Amniotic epithelial cell (primary cell): ENCODE data around the gene NAV2.

Experiments
- DNase-seq: peaks from one replicate; pipeline ENCODE4 v3.0.0-alpha.2; 2010; ENCODE audit warnings: low read depth

Gene NAV2

DNA sequence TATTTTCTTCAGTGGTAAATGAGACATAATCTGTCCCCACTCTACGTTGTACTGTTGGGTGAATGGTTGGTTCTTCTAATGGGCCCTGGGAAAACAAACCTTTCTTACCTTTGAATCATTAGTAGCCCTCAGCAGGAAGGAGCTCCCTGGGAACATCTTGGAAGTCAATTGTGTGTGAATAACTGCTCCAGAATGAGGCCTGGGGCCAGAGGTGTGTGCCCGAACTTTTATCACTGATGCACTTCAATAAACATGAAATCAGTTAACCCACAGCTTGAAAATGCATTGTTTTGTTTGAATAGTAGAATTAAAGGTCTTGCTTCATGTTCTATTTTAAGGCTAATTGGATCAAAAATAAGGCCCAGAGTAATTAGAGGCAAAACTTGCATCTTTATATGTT, 67.1 kb downstream of the NAV2 start:
- no peak for DNase-seq

DNA sequence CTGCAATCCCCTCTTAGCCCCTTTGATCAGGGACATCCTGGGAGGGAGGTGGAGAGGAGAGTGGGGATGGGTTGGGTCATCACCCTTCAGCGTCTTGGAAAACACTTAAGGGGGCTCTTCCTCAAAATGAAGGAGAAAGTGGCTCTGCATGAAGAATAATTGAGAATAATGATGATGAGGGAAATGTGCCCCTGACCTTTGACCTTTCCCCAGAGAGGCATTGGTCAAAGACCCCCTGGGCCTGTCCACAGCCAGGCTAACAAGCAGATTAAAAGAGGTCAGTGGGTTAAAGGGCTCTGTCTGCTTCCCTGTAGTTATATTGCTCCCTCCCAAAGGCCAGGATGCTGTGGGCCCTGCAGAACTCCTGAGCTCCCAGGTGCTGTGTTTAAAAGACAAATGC, 68.7 kb downstream of the NAV2 start:
- DNase-seq: no peak

DNA sequence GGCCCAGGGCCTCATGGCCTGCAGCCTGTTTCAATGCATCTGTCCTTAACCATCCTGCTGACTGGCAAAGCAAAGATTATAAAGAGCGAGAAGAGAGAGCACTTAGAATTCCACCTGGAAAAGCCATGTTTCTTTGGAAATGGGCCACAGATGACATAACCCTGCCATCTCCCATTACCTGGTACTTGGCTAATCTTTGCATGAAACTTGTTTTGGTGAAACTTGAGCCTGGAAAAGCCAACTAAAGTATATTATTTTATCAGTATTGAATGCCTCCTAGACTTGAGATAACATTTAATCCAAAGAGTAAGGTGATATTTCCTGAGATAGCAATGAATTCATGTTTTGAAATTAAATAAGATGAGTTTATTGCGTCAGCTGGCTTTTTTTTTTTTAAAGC, 72.6 kb downstream of the NAV2 start:
- DNase-seq: no peak

DNA sequence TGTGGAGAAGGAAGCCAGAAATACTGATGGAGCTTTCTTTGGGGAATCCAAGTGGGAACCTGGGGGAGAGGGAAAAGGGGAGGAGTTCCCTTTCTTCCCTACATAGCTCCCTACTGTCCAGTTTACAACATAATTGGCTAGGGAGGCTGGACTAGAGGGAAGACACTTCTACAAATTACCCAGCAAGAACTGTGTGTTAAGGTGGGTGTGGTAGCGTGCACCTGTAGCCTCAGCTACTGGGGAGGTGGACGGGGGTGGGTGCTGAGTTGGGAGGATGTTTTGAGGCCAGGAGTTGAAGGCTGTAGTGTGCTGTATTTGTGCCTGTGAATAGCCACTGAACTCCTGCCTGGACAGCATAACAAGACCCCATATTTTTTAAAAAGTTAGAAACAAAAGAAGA, 74.0 kb downstream of the NAV2 start:
- DNase-seq: no peak

DNA sequence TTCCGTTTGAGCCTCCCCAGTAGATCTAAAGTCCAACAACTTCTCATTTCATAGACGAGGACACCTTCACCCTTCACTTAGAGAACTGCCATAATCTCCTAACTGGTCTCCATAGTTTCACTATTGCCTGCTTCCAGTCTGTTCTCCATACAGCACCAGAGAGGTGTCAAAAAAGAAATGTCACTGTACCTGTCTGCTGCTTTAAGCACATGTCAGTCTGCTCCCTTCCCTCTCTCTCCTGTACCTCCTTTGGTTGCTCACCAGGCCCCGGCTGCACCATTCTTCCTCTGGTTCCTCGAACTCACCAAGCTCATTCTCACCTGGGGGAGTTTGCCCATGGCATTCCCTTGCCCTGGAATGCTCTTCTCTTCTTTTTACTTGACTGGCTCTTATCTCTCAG, 75.8 kb downstream of the NAV2 start:
- DNase-seq: no peak

DNA sequence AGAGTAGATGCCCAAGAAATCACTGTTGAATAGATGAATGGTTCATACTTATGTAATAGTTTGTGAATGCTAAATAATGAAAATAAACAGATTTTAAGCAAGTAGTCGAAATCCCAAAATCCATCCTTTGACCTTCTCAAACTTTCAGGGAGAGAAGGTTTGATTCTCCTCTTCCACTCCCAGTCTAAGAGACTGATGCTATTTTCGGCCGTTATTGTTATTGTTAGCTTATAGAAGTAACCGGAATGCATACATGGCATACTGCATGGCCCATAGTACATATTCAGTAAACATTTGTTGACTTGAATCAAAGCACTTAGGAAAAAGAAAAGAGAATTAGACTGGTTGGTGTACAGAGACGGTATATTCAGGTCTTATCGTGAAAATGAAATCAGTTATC, 76.6 kb downstream of the NAV2 start:
- no peak for DNase-seq

DNA sequence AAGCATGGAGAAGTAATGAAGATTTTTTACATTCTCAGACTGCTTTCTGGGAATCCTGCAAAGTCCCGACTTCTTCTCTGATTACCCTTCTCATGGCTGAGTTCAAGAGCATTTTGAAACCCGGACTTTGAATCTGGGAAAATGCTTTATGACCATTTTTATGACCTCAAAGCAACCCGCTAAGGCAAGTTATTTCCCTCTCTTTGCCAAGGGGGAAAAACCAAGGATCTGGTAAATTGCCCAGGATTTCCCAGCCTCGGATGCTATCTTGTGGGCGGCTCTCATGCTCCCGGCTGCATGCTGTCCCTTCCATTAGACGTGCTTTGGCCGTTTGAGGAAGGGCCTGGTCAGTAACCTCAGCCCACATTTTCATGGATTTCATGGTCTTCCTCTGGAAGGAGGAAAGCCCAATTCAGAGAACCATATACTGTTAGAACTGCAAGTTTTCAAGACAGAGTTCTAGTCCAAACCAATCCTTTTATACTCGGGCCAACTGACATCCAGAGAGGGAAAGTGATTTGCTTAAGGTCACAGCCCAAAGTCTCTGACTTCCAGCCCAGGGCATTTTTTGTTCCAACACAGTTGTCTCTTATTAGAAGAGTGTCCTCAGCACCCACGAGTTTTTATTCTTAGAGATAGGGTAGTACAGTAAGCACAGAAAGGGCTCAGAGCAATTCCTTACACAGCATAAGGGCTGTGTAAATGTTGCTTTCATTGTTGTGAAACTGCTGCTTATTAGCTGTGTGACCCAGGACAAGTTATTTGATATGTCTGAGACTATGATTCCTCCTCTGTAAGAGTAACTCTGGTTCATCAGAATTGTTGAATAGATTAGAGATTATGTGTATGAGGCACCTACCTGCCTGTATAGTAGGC, 77.4 kb downstream of the NAV2 start:
- peak; percentile 87 for DNase-seq

DNA sequence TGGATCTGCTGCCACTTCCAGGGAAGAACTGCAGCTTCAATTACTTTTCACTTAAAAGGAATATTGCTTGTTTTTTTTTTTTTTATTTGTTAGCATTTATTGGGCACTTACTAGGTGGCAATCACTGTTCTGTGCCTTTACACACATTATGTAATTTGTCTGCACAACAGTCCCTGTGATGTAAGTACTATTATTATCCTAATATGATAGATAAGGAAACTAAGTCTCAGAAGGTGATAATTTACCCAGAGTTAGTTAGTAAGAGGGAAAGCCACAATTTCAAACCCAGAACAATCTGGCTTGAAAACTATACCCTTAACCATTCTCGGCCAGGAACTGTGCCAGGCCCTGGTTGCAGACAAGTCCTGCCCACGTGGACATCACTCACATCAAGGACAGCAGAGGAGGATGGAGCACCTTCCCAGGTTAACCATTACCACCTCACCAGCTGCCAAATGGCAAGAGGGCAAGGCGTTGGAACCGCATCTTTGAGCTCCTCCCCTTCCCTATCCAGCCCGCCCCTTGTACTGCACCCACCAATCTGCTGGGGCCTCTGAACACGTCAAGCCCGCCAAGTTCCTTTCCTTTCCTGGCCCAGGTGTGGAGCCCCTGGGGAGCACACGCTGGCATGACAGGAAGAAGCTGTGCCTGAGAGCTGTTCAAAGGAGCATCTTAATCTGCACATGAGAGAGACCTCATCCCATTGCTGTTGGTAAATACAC, 78.4 kb downstream of the NAV2 start:
- no peak for DNase-seq

DNA sequence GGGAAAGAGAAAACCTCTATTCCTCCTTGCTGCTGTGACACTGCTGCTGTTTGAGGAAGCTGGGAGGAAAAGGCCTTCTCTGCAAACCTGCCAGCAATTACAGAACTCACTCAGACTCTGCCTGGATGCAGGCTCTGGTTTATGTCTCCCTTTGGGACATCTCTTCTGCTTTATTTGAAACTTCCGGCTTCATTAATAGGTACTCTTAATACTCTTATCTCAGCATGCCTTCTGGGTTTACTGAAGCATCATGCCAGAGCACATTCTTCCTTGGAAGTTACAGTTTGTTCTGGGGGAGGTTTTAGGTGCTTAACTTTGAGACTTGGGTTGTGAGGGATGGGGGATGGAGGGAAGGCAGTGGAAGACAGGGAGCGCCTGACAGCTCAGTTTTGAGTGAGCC, 79.9 kb downstream of the NAV2 start:
- DNase-seq: peak; percentile 97

DNA sequence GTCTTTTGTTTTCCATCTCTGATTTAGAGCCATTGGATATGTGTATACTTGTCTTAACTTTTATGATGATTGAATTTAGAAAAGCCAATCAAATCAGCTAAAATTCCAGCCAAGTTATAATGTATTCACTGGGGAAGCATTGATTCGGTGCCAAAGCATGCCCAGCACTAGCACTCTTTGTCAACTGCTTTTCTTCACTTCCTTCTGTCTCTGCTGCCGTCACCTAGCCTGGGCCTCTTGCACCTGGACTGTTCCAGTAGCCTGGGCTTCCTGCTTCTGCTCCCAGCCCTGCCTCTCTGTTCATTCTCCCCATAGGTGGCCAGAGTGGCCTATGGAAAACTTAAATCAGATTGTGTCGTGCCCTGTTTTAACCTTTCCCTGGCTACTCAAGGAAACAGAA, 80.7 kb downstream of the NAV2 start:
- no peak for DNase-seq

DNA sequence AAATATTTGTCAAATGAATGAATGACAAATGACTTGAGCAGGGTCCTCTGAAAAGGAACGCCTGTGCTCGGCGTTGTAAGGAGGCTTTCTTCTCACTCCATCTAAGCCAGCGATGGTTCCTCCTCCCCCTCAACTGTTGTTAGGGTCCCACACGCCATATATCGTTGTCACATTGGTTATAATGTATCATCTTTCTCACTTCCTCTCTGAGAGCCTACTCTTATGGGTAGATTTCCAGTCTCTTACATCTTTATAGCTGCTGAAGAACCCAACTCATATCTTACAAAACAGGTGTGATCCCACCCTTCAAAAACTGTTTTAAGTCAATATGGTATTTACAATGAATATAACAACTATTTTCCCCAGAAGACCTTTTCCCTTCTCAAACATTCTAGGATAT, 81.5 kb downstream of the NAV2 start:
- no peak for DNase-seq

DNA sequence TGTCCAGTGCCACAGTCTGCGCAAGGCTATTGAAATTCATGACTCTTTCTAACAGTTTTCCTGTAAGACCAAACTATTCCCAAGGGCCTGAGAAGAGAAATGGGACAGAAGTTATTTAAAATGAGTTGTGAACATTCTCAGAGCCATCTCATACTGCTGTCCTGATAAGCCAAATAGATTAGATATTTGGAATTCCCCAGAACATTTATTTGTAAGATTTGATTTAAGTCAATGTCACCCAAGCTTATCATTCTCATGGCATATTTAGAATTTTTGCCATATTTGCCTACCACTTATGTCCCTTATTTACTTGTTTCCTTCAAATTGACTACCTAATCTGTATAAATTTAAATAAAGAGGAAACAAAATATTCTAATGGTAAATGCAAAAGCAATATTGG, 82.4 kb downstream of the NAV2 start:
- peak; percentile 35 for DNase-seq

DNA sequence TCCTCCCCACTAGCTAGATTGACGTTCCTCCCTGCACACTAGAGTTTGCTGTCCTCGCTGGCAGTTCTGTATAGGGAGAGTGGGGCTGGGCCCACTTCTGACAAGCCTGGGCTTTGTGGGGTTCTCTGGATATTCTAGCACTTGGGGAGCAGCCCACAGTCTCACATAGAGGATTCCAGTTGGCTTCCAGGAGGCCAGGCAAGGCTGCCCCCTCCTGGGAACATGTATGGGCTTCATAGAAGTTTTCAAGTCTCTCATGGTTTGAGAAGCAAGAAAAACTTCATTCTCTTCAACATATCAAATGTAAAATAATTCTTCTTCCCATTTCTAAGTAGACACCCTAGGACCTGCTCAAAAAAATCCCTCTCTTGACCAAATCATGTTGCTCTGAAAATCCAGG, 87.5 kb downstream of the NAV2 start:
- DNase-seq: peak; percentile 26

DNA sequence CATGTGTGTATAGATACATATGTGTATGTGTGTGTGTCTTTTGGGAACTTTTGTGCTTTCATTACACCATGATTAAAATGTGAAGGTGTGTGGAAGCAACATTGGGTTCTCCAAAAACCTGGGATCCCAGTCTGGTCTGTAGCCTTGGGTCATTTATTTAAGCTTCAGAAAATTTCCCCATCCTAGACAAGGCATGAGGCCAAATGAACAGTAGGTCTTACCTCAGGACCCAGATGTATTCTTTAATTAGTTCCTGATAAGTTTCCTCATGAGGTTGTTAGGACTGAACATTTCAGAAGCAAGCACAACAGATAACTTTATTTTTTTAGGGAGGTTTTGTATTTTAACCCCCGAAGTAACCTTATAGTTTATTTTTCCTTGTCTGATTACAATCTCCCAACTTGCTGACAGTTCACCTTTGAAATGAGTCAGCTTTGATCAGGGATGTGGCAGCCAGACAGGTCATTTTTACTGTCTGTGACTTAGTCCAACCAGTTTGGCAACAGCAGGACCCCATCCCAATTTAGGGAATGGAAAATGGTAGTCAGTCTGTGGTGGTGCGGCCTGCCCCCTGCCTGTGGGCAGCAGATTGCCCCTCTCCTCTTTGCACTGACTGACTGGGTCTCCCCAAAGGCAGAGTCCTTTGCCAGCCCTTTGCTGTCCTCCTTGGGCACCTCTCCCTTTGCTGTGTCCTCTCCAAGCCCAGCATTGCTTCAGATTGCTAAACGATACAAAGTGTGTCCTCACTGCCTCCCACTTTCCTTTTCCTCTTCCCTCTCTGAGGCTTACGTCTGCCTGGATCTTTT, 88.3 kb downstream of the NAV2 start:
- DNase-seq: no peak

DNA sequence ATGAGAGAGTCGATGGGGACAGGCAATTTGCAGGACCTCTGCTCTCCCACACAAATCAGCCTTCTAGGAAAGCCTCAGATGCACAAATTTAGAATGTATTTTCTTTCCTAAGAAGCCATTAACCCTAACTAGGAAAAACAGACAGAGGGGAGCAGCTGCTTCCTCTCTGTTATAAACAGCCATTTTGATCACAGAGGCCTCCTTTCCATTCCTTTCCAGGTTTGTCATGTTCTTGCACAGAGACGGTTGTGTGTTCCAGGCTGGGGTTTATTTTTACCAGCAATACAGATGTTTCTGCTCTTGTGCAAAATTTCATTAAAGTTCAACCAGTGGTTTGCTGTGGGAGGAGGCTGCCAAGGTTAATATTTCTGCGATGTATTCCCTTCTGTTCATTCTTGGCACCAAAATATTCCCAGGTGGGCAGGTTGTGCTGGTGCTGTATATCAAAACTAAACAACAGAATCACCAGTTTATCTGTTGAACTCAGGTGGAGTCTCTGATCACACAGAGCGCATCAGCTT, 90.2 kb downstream of the NAV2 start:
- no peak for DNase-seq

DNA sequence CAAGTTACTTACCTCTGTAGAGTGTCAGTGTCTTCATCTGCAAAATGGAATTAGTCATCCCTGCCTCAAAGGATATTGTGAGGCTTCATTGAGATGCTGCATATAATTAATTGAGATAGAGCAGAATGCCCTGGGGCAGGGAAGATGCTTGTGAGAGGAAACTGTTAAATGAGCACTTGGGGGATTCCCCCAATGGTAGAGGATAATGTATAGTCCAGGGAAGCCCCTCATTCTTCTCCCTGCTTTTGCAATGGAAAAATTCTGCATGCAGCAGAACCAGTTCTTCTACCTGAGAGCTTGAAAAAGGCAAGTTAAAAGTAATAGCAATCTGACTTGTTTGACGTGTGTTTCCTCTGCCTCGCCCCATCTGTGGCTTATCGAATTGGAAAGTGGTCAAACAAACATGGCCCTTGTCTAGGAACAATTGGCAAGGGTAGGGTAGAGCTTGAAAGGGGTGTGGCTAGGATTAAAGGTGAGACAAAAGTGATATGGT, 90.9 kb downstream of the NAV2 start:
- DNase-seq: no peak

DNA sequence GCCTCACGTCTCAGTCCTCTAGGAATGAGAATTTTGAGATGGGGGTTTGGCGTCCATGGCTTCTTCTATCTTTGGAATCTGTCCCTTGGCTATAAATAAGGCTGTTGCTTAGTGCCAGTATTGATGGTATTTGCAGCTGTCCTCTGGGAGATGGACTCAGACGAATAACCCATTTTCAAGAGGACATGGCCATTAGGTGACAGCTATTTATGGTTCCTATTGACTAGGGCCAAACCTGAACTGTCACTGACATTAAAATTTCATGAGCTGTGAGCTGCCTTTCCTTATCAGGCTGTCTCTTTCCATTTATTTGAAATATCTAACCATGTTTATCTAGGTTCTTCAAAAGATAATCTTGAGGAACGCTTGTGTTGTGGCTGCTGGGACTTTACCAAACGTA, 92.7 kb downstream of the NAV2 start:
- no peak for DNase-seq

DNA sequence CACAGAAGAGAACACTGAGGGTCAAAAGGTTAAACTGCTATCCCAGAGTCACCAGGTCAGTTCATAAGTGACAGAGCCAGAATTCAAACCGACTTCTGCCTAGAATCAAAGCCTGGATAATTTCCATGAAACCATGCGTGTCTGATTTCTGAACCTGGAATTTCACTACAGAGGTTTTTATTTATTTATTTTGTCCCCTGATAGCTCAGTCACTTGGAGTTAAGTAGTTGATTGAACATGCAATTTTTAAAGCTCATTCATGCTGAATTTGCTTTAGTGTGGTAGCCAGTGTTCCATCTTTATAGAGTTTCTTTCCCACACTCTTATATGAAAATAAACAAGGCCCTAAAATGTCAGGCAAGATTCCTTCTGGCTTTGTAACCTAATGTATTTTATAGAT, 93.2 kb downstream of the NAV2 start:
- no peak for DNase-seq

DNA sequence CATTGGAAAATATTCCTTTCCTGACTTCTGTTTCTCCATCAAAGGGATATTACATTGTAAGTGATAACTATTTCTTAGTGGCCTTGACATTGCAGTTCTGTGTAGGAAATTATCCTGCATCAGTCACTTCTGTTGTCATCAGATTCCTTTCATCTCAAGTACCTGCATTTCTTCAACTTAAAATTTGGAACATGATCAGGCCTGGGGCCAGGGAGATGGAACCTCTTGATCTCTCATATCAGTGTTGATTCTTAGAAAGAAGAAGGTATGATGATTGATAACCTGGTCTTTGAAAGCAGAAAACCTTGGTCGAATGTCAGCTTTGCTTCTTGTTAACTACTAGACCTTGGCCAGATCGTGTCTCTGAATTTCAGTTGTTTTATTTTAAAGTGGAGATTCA, 93.6 kb downstream of the NAV2 start:
- DNase-seq: no peak

DNA sequence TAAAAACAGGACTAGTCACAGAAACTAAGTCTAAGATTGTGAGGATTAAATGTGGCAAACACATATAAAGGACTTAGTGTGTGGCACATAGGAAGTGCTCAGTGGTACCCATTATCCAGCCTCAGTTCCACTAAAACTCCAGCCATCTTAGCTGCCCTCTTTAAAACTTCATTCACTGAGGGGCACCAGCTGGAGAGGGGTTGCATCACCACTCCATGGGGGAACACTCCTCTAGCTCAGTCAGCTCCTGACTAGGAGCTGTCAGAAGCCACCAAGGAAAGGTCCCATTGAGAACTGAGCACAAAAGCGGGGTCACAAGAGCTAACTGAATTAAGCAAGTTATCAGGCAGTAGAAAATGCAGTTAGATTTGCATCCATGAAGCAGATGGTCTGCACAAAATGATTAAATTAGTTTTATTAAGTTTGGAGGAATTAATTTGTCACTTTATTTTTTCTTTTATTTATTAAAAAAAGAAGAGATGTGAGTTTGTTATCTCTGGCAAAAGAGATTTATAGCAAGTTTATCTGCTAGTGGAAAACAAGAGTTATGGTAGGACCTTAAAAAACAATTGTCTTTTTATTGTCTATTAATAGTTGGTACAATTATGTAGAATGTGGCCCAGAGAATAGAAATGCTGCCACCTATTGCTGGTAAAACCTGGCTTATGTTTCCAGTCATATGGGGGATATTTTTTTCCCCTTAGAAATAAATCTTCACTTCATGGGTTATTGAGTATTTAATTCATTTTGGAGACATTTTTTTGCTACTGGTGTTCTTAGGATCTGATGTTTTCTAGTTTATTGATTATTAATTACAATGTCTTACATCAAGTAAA, 95.7 kb downstream of the NAV2 start:
- DNase-seq: no peak

DNA sequence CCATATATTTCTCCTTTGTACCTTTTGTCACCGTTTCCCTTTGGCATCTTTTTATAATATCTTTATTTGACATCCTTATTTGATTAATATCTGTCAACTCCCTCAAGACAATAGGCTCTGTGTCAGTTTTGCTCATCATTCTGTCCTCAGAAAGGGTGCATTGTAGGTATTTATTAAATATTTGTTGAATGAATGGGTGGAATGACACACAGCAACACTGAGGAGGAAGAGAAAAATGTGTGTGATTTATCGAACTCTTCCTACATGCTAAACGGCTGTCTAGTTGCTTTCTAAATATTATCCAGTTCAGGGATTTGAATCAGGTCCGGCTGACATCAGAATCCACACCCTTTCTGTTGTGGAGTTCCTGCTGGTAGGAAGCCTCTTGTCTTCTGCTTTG, 98.2 kb downstream of the NAV2 start:
- no peak for DNase-seq

DNA sequence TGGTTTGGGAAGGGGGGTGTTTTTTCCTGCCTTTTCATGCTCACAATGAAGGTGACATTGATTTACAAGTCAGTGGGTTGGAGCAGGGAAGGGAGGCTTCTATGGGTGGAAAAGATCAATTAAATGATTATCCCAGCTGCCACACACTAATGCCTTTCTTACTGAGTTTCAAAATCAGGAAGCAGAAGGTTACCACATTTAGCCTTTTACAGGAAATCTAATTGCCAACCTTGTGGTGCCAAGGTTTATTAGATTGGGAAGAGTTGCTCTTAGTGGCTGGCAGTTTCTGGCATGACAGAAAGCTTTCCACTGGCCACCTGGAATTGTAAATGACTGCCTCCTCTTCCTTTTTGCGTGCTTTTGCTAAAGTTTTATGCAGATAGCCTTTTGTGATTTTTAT, 98.7 kb downstream of the NAV2 start:
- DNase-seq: no peak
